Fibroblast of upper back skin (primary cell): ENCODE results near the gene ARHGAP4.

ENCODE experiments used
- DNase-seq: peaks from one replicate; pipeline ENCODE4 v3.0.0-alpha.2; 2013

Gene ARHGAP4

GRCh38 chrX:153863251-153863991, 62.6 kb downstream of the ARHGAP4 start:
- no peak for DNase-seq

GRCh38 chrX:153862369-153863250, 63.5 kb downstream of the ARHGAP4 start:
- no peak for DNase-seq

- no peak for DNase-seq
These were observed 64.2 kb downstream of the ARHGAP4 start for GRCh38 chrX:153861733-153862310.

- no peak for DNase-seq
These were observed 64.9 kb downstream of the ARHGAP4 start for GRCh38 chrX:153861151-153861550.
